CD4-positive, alpha-beta T cell treated with Interferon gamma for 1 hour (primary cell): ENCODE measurements around the gene SHMT2.
A peak's percentile ranks its signal among the peaks of the same experiment; 100 is the strongest.

Source experiments
- DNase-seq: peaks from one replicate; pipeline ENCODE4 v3.0.0-alpha.2; 2020

The SHMT2 gene

GRCh38 chr12:57216014-57216911 is 13.2 kb upstream of the SHMT2 start, which contains the start of gene NXPH4:
Gene NXPH4, plus strand, starts transcription at chr12:57216794. Its CDS starts 176 bp downstream, at chr12:57216970.
- peak; percentile 66 for DNase-seq

GRCh38 chr12:57216921-57217879 is 12.3 kb upstream of the SHMT2 start:
- peak; percentile 36 for DNase-seq

- no peak for DNase-seq
These were observed 11.3 kb upstream of the SHMT2 start for GRCh38 chr12:57218030-57218853.

GRCh38 chr12:57219205-57219992 is 10.1 kb upstream of the SHMT2 start:
- DNase-seq: no peak

GRCh38 chr12:57219993-57220754 is 9.3 kb upstream of the SHMT2 start:
- DNase-seq: no peak

GRCh38 chr12:57220770-57221168 is 8.7 kb upstream of the SHMT2 start:
- DNase-seq: no peak

GRCh38 chr12:57221169-57221917 is 8.2 kb upstream of the SHMT2 start:
- no peak for DNase-seq

GRCh38 chr12:57222286-57223190 is 7.0 kb upstream of the SHMT2 start:
- no peak for DNase-seq

GRCh38 chr12:57223191-57224165 is 6.0 kb upstream of the SHMT2 start:
- DNase-seq: peak; percentile 63

GRCh38 chr12:57224278-57224972 is 5.1 kb upstream of the SHMT2 start:
- no peak for DNase-seq

- DNase-seq: peak; percentile 73
These were observed 4.4 kb upstream of the SHMT2 start for GRCh38 chr12:57224973-57225679.

- no peak for DNase-seq
These were observed 3.8 kb upstream of the SHMT2 start for GRCh38 chr12:57225680-57226210.

GRCh38 chr12:57226588-57227314 is 2.8 kb upstream of the SHMT2 start:
- no peak for DNase-seq

GRCh38 chr12:57227315-57228115 is 2.0 kb upstream of the SHMT2 start:
- DNase-seq: no peak
